Right lobe of liver (tissue), 4 donors: ENCODE results near the gene PDE9A.

Experiments
- POLR2A ChIP-seq: fragments of 450-650 bp; IDR thresholded peaks from one replicate; pipeline ENCODE4 v1.6.1; 2017; ENCODE audit warnings: antibody characterized with exemption, mild to moderate bottlenecking
- TF ChIP-seq, protein P1 (sequence below), 4 donors: fragments of 200-600 bp in 3 of 4; fragments of 450-650 bp in 1 of 4; IDR thresholded peaks; one replicate each; pipeline versions ENCODE4 v1.5.1 to v1.8.0; 2016 to 2022; ENCODE audit warnings: antibody characterized with exemption in 4 of 4, mild to moderate bottlenecking in 2 of 4
- donor health status: DM: no; HTN: no; CAD: no.
- donor health status: DM: no; HTN: no; CAD: no.
- donor health status: DM: no; HTN: yes; CAD: no.

DNA sequence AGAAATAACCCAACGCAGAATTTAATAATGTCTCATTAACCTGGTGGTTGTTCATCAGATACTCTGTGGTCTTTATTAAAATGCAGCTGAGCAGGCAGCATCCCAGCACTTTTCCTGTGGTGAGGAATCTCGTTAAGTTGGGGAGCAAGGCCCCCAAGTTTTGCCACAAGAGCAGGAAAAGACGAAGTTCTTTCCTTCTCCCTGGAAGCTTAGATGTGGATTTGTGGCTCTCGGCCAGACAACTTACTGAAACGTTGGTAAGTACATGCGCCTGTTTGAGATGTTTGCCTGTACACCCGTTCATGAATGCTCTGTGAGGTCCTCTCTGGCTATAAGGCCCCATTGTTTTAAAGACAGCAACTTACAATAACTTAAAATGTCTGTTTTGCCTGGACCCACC lies 34.3 kb upstream of the PDE9A start:
- TF ChIP-seq, protein P1, sequence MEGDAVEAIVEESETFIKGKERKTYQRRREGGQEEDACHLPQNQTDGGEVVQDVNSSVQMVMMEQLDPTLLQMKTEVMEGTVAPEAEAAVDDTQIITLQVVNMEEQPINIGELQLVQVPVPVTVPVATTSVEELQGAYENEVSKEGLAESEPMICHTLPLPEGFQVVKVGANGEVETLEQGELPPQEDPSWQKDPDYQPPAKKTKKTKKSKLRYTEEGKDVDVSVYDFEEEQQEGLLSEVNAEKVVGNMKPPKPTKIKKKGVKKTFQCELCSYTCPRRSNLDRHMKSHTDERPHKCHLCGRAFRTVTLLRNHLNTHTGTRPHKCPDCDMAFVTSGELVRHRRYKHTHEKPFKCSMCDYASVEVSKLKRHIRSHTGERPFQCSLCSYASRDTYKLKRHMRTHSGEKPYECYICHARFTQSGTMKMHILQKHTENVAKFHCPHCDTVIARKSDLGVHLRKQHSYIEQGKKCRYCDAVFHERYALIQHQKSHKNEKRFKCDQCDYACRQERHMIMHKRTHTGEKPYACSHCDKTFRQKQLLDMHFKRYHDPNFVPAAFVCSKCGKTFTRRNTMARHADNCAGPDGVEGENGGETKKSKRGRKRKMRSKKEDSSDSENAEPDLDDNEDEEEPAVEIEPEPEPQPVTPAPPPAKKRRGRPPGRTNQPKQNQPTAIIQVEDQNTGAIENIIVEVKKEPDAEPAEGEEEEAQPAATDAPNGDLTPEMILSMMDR (IDR thresholded peaks at IDR 0.05), result no peak
- no peak for TF ChIP-seq POLR2A
